ENCODE data around the gene PPP2R1A.

Gene PPP2R1A

GRCh38 chr19:52190487-52191293, 838 bp downstream of the PPP2R1A start:
- TF ChIP-seq GATA2 (IDR thresholded peaks at IDR 0.05; ENCODE audit: low read depth, low read length): no peak
- TF ChIP-seq GATA3 (IDR thresholded peaks at IDR 0.05; ENCODE audit: low read depth, low read length): no peak

GRCh38 chr19:52191389-52191788, 1.5 kb downstream of the PPP2R1A start:
- TF ChIP-seq GATA3 (IDR thresholded peaks at IDR 0.05; ENCODE audit: low read depth, low read length) (no peak), GATA2 (IDR thresholded peaks at IDR 0.05; ENCODE audit: low read depth, low read length) (no peak)

- no peak for TF ChIP-seq GATA3 (IDR thresholded peaks at IDR 0.05; ENCODE audit: low read depth, low read length)
- TF ChIP-seq GATA2 (IDR thresholded peaks at IDR 0.05; ENCODE audit: low read depth, low read length): no peak
Observed at GRCh38 chr19:52191951-52192350, 2.1 kb downstream of the PPP2R1A start.

- no peak for TF ChIP-seq GATA3 (IDR thresholded peaks at IDR 0.05; ENCODE audit: low read depth, low read length)
- no peak for TF ChIP-seq GATA2 (IDR thresholded peaks at IDR 0.05; ENCODE audit: low read depth, low read length)
Observed at GRCh38 chr19:52196256-52196967, 6.6 kb downstream of the PPP2R1A start.

GRCh38 chr19:52197964-52198363, 8.1 kb downstream of the PPP2R1A start:
- TF ChIP-seq GATA2 (IDR thresholded peaks at IDR 0.05; ENCODE audit: low read depth, low read length): no peak
- no peak for TF ChIP-seq GATA3 (IDR thresholded peaks at IDR 0.05; ENCODE audit: low read depth, low read length)

GRCh38 chr19:52198678-52199077, 8.8 kb downstream of the PPP2R1A start:
- TF ChIP-seq GATA2 (IDR thresholded peaks at IDR 0.05; ENCODE audit: low read depth, low read length): no peak
- TF ChIP-seq GATA3 (IDR thresholded peaks at IDR 0.05; ENCODE audit: low read depth, low read length): no peak

- TF ChIP-seq GATA3 (IDR thresholded peaks at IDR 0.05; ENCODE audit: low read depth, low read length): no peak
- no peak for TF ChIP-seq GATA2 (IDR thresholded peaks at IDR 0.05; ENCODE audit: low read depth, low read length)
Observed at GRCh38 chr19:52200044-52200443, 10.2 kb downstream of the PPP2R1A start.

GRCh38 chr19:52206481-52206880, 16.6 kb downstream of the PPP2R1A start:
- TF ChIP-seq GATA2 (IDR thresholded peaks at IDR 0.05; ENCODE audit: low read depth, low read length) (no peak), GATA3 (IDR thresholded peaks at IDR 0.05; ENCODE audit: low read depth, low read length) (no peak)

- no peak for TF ChIP-seq GATA2 (IDR thresholded peaks at IDR 0.05; ENCODE audit: low read depth, low read length)
- no peak for TF ChIP-seq GATA3 (IDR thresholded peaks at IDR 0.05; ENCODE audit: low read depth, low read length)
Observed at GRCh38 chr19:52211203-52211602, 21.4 kb downstream of the PPP2R1A start.

GRCh38 chr19:52211926-52212571, 22.2 kb downstream of the PPP2R1A start:
- TF ChIP-seq GATA3 (IDR thresholded peaks at IDR 0.05; ENCODE audit: low read depth, low read length) (no peak), GATA2 (IDR thresholded peaks at IDR 0.05; ENCODE audit: low read depth, low read length) (no peak)

- TF ChIP-seq GATA2 (IDR thresholded peaks at IDR 0.05; ENCODE audit: low read depth, low read length): no peak
Observed at GRCh38 chr19:52212572-52213255, 22.9 kb downstream of the PPP2R1A start.

GRCh38 chr19:52214241-52214640, 24.4 kb downstream of the PPP2R1A start:
- no peak for TF ChIP-seq GATA3 (IDR thresholded peaks at IDR 0.05; ENCODE audit: low read depth, low read length)
- no peak for TF ChIP-seq GATA2 (IDR thresholded peaks at IDR 0.05; ENCODE audit: low read depth, low read length)

GRCh38 chr19:52216401-52216800, 26.5 kb downstream of the PPP2R1A start:
- TF ChIP-seq GATA2 (IDR thresholded peaks at IDR 0.05; ENCODE audit: low read depth, low read length) (no peak), GATA3 (IDR thresholded peaks at IDR 0.05; ENCODE audit: low read depth, low read length) (no peak)

- TF ChIP-seq GATA2 (IDR thresholded peaks at IDR 0.05; ENCODE audit: low read depth, low read length) (no peak), GATA3 (IDR thresholded peaks at IDR 0.05; ENCODE audit: low read depth, low read length) (no peak)
Observed at GRCh38 chr19:52217576-52217975, 27.7 kb downstream of the PPP2R1A start.
